GM12892 (cell line): ENCODE data around the gene MYBBP1A.

Source experiments
- DNase-seq: peaks from one replicate; pipeline ENCODE4 v3.0.0; 2011; ENCODE audit not compliant: insufficient read length
- FAIRE-seq: peaks from 2 replicates; lab custom pipeline; 2011; peaks lifted over from hg19 to GRCh38; lab: Jason Lieb, UNC
- POLR2A ChIP-seq: IDR thresholded peaks from 2 replicates; pipeline ENCODE4 v1.6.1; 2011; ENCODE audit warnings: low read depth, low read length, control low read depth
- POLR2AphosphoS5 ChIP-seq: IDR thresholded peaks from 2 replicates; pipeline ENCODE4 v1.6.1; 2011; ENCODE audit warnings: low read depth, low read length, control low read depth
- TAF1 ChIP-seq: IDR thresholded peaks from 2 replicates; pipeline ENCODE4 v1.6.1; 2011; ENCODE audit warnings: low read depth, mild to moderate bottlenecking, control low read depth, low read length, borderline replicate concordance

The MYBBP1A gene

DNA sequence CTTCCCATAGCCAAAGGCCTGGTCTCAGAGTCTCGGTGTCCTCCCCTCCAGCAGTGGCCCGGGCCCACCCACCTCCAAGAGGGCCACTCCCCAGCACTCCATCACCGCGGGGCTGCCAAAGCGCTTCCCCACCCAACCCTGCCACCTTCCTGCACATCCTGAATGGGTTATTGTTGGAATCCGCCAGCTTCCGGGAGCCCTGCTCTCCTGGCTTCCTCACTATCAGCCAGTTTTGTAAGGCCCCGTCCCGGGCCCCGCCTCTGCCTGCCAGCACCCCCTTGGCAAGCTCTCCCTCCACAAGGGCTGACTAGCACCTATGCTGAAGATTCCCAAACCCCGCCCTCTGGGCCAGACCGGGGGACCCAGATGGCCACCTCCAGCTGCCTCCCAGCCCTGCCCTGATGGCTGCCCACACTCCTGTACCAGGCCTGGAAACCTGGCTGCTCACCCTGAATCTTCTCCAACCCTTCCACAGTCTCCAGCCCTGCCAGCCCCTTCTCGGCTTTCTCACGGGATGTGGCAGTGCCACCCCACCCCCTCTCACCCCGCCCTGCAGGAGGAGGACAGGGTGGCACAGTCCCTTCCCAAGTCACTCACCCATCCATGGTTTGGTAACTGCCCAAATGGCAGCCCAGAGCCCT, 14.4 kb downstream of the MYBBP1A start:
- DNase-seq = no peak
- FAIRE-seq = no peak
- no peak for TF ChIP-seq POLR2AphosphoS5
- TF ChIP-seq TAF1 = no peak
- TF ChIP-seq POLR2A = no peak

- no peak for TF ChIP-seq POLR2A
- TF ChIP-seq TAF1 = no peak
- no peak for TF ChIP-seq POLR2AphosphoS5
- FAIRE-seq (no peak), DNase-seq (no peak)
Measured at GRCh38 chr17:4540224-4540651, 14.9 kb downstream of the MYBBP1A start.

GRCh38 chr17:4539576-4540223, 15.5 kb downstream of the MYBBP1A start:
- DNase-seq (no peak), FAIRE-seq (no peak)
- no peak for TF ChIP-seq POLR2AphosphoS5
- TF ChIP-seq POLR2A = no peak
- no peak for TF ChIP-seq TAF1

GRCh38 chr17:4539025-4539424, 16.2 kb downstream of the MYBBP1A start:
- FAIRE-seq (no peak), DNase-seq (no peak)
- TF ChIP-seq POLR2AphosphoS5 (no peak), POLR2A (no peak), TAF1 (no peak)

DNA sequence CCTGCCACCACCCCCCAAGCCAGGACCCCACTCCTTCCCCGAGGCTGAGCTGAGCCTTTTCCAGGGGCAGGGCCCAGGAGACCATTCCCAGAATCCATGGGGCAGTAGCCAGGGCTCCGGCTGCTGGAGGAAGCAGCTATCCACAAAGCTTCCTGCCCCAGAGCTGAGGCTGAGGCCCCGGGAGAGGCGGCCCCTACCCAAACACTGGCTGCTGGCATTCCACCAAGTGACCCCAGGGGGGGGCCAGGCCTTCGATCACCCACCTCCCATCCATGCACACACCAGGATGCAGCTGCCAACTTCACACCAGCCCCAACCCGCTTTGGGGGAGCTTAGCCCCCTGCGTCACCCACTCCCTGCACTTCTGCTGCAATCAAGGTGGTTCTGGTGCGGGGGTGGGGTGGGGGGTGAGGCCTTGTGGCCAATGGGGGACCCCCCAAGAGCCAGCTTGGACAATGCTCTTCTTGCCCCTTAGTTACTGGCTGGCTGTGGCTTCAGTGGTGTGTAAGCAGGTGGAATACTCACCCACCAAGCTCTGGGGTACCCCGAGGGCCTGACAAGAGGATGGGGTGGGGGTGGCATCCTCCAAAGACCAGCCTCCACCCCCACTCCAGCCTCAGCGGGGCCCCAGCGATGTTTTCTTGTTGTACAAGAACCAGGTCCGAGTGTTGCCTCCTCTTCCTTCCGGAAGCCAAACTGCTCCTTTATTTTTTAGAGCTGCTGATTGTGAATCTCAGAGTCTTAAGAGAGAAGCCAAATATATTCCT, 16.8 kb downstream of the MYBBP1A start:
- no peak for TF ChIP-seq TAF1
- no peak for TF ChIP-seq POLR2A
- TF ChIP-seq POLR2AphosphoS5 = no peak
- DNase-seq (no peak), FAIRE-seq (no peak)

GRCh38 chr17:4537451-4538235, 17.5 kb downstream of the MYBBP1A start:
- TF ChIP-seq POLR2AphosphoS5 (no peak), TAF1 (no peak), POLR2A (no peak)
- FAIRE-seq (no peak), DNase-seq (no peak)

GRCh38 chr17:4536742-4537411, 18.3 kb downstream of the MYBBP1A start:
- TF ChIP-seq TAF1 (no peak), POLR2AphosphoS5 (peak; percentile 21; the same call in 1 of the 2 replicates)
- FAIRE-seq = no peak
- DNase-seq = no peak

GRCh38 chr17:4536259-4536741, 18.9 kb downstream of the MYBBP1A start:
- TF ChIP-seq TAF1 (no peak), POLR2AphosphoS5 (peak; percentile 65), POLR2A (no peak)
- FAIRE-seq = no peak
- no peak for DNase-seq

GRCh38 chr17:4535667-4536258, 19.4 kb downstream of the MYBBP1A start:
- TF ChIP-seq POLR2A (no peak), POLR2AphosphoS5 (no peak), TAF1 (no peak)
- DNase-seq (no peak), FAIRE-seq (no peak)

DNA sequence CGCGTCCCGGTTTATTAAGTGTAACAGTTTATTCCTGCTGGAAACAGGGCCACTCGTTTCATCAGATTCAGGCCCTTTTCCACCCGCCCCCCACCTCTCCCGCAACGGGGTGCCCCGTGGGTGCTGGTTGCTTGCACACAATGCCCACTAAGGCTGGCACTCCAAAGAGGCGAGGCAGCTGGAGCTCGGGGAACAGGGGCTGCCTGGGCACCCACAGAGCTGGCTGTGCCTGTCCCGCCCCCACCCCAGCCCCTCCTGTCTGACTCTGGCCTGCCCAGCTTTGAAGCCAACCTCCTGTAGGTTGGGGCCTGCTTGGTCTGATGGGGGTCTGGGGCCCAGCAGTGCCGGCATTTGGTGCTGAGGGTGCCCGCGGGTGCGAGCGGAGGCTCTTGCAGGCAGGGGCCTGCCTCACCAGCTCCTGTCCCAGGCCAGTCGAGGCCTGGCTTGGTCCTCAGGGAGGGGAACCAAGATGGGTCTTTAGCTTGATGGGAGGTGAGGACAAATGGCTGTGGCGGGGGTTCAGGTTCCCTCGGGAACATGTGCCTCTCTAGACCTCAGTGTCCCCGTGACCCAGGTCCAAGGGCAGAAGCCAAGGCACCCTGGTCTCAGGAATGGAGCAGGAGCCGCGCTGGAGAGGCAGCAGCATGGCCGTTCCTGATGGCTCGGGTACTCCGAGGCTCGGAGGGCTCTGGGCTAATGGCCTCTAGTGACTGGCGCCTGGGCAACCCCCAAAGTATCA, 20.1 kb downstream of the MYBBP1A start:
- TF ChIP-seq POLR2A = no peak
- no peak for DNase-seq
- FAIRE-seq = no peak
